ENCODE measurements around the gene CFAP20. TPM values are rescaled to one million over a fixed set of nuclear protein-coding genes. Genes with fewer than 3 reads are reported as not detected.
A peak's percentile ranks its signal among the peaks of the same experiment; 100 is the strongest.

Gene CFAP20
- total RNA-seq, 4 donors from 2014 or later = 12.5 to 31.2 (median 23.5) TPM

DNA sequence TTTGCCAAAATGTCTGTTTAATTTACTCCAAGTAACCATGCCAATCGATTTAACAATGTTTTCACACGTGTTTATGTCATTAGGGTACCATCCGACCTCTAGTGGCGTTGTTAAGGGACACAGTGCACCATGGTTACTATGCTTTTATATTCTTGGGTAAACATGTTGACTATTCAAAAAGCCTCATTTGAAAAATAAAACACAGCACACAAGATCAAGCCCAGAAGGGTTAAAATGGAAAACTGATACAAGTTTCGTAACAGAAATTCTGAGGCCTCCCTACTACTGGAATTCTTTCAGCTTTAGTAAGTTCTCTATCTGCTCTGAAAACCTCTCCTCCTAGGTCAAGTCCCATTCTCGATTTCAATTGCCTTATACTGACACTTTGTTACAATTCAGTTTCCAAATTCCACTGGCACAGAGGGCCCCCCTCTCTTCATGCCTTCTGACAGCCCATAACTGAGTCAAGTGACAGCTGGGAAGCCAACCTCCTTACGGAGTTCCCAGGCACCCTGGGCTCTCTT is 2.1 kb downstream of the CFAP20 start:
- peak overlapping the region; percentile 88 to 93 (median 92) for H3K27ac ChIP-seq (replicated peaks in 1 of 4)
- no peak for DNase-seq (ENCODE audit: extremely low spot score)
- no peak for TF ChIP-seq POLR2A (IDR thresholded peaks at IDR 0.05; ENCODE audit: low read depth)
- TF ChIP-seq, protein P1, sequence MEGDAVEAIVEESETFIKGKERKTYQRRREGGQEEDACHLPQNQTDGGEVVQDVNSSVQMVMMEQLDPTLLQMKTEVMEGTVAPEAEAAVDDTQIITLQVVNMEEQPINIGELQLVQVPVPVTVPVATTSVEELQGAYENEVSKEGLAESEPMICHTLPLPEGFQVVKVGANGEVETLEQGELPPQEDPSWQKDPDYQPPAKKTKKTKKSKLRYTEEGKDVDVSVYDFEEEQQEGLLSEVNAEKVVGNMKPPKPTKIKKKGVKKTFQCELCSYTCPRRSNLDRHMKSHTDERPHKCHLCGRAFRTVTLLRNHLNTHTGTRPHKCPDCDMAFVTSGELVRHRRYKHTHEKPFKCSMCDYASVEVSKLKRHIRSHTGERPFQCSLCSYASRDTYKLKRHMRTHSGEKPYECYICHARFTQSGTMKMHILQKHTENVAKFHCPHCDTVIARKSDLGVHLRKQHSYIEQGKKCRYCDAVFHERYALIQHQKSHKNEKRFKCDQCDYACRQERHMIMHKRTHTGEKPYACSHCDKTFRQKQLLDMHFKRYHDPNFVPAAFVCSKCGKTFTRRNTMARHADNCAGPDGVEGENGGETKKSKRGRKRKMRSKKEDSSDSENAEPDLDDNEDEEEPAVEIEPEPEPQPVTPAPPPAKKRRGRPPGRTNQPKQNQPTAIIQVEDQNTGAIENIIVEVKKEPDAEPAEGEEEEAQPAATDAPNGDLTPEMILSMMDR (IDR thresholded peaks at IDR 0.05) = peak in 2 of 3 experiments; percentile 26 to 41
- peak overlapping the region; percentile 76 to 97 (median 86) for H3K4me3 ChIP-seq
- H3K36me3 ChIP-seq = no peaks in the 10 kb centered on the region
- H3K4me1 ChIP-seq = peaks cover 48 to 70% (median 64%) of the 10 kb centered on the region in 4 donors
- H3K27me3 ChIP-seq = no peaks in the 10 kb centered on the region
- WGBS = 5% methylated on average over 7 of the region's 7 CpGs
- intact Hi-C loops (cut with DNase I) = loop anchor here (5.0 to 10.0 kb wide), 3 partner anchors 70 to 392 kb away; partner anchors contain the start of genes CSNK2A2 and KATNB1
- H3K9me3 ChIP-seq = peaks cover 0 to 5% (median 0%) of the 10 kb centered on the region in 4 donors

DNA sequence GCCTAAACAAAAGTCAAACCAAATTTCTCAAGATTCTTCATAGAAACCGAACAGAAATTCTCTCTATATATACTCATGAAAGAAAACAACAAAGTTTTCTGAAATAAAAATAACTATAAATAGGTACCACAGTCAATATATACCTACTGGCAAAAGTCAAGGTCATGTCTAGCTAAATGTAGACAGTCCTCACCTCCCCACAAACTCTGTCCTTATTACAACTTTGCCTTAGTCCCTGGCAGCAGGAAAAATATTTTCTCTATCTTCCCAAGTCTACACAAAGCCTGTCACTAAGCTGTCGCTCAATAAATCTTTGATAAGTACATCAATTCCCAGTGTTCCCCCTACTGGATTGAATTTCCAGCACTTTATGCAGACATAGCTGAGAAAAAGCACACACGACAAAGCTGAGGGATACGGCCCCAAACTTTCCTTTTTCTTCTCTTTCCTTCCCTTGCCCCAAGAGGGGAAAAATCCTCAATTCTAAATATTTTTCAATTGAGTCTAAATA is 2.7 kb downstream of the CFAP20 start:
- Histone ChIP-seq H3K4me3 (peak overlapping the region; percentile 76 to 97 (median 86)), H3K4me1 (peaks cover 54 to 76% (median 70%) of the 10 kb centered on the region in 4 donors), H3K36me3 (no peaks in the 10 kb centered on the region), H3K9me3 (peaks cover 0 to 5% (median 0%) of the 10 kb centered on the region in 4 donors), H3K27me3 (no peaks in the 10 kb centered on the region), H3K27ac (replicated peaks in 1 of 4) (peak overlapping the region; percentile 88 to 93 (median 92))
- intact Hi-C loops (cut with DNase I) = loop anchor here (5.0 to 10.0 kb wide), 3 partner anchors 71 to 392 kb away; partner anchors contain the start of genes CSNK2A2 and KATNB1
- DNase-seq (ENCODE audit: extremely low spot score) = no peak
- TF ChIP-seq EP300 (IDR thresholded peaks at IDR 0.05) (no peak), POLR2AphosphoS5 (IDR thresholded peaks at IDR 0.05) (no peak)
- TF ChIP-seq, protein P1 (IDR thresholded peaks at IDR 0.05) = no peak
- WGBS = 39% methylated on average over 4 of the region's 4 CpGs

DNA sequence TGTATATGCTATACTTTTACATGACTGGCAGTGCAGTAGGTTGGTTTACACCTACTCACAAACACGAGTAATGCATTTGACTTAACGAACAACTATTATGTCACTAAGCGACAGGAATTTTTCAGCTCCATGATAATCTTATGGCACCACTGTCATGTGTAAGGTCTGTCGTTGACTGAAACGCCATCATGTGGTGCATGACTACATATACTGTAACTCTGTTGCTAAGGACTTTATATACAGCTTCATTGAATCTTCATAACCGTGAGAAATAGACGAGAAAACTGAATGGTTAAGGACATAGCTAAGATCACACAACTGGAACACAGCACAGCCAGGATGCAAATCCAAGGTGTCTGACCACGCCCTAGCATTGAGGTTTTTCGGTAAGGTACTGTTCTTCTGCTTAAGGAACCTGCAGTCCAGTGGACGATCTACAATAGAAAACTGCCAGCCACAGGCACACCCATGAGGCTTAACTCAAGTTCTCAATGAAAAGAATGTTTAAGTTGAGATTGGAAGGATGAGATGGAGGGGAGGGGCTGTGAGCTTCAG is 3.3 kb downstream of the CFAP20 start:
- 57% methylated on average over 10 of the region's 10 CpGs for WGBS
- no peak for TF ChIP-seq EP300 (IDR thresholded peaks at IDR 0.05)
- TF ChIP-seq, protein P1 (IDR thresholded peaks at IDR 0.05) = no peak
- DNase-seq (ENCODE audit: extremely low spot score) = no peak
- H3K27ac ChIP-seq (replicated peaks in 1 of 4) = peak overlapping the region; percentile 88 to 93 (median 92)
- H3K4me3 ChIP-seq = peak overlapping the region in 1 of 4 donors; percentile 13
- H3K36me3 ChIP-seq = no peaks in the 10 kb centered on the region
- H3K4me1 ChIP-seq = peaks cover 61 to 83% (median 77%) of the 10 kb centered on the region in 4 donors
- intact Hi-C loops (cut with DNase I) = loop anchor here (5.0 to 10.0 kb wide), 3 partner anchors 71 to 391 kb away; partner anchors contain the start of genes CSNK2A2 and KATNB1
- peaks cover 0 to 5% (median 0%) of the 10 kb centered on the region in 4 donors for H3K9me3 ChIP-seq
- H3K27me3 ChIP-seq = no peaks in the 10 kb centered on the region

DNA sequence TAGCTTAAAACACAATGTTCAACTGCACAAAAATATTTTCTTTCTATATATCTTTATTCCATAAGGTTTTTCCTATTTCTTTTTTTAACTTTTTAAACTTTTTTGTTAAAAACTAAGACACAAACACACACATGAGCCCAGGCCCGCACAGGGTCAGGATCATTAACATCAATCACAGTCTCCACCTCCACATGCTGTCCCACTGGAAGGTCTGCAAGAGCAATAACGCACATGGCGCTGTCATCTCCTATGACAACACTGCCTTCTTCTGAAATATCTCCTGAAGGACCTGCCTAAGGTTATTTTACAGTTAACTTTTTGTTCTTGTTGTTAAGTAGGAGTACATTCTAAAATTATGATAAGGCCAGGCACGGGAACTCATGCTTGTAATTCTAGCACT is 4.1 kb downstream of the CFAP20 start:
- DNase-seq (ENCODE audit: extremely low spot score) = no peak
- Histone ChIP-seq H3K27me3 (no peaks in the 10 kb centered on the region), H3K4me1 (peaks cover 67 to 91% (median 85%) of the 10 kb centered on the region in 4 donors), H3K9me3 (peaks cover 0 to 5% (median 0%) of the 10 kb centered on the region in 4 donors), H3K4me3 (no peak overlapping the region), H3K27ac (replicated peaks in 1 of 4) (peak overlapping the region; percentile 88 to 93 (median 92)), H3K36me3 (no peaks in the 10 kb centered on the region)
- no peak for TF ChIP-seq EP300 (IDR thresholded peaks at IDR 0.05)
- TF ChIP-seq POLR2A (IDR thresholded peaks at IDR 0.05; ENCODE audit: low read depth) = no peak
- no peak for TF ChIP-seq POLR2AphosphoS5 (IDR thresholded peaks at IDR 0.05)
- TF ChIP-seq, protein P1 (IDR thresholded peaks at IDR 0.05) = no peak
- intact Hi-C loops (cut with DNase I) = loop anchor here (5.0 to 10.0 kb wide), 3 partner anchors 72 to 390 kb away; partner anchors contain the start of genes CSNK2A2 and KATNB1
- WGBS = 76% methylated on average over 4 of the region's 4 CpGs

Data from esophagus muscularis mucosa (tissue), 4 donors.